H1 (cell line): Measurements from ENCODE around the gene NKAIN1. TPM values are rescaled to one million over a fixed set of nuclear protein-coding genes. Genes with fewer than 3 reads are reported as not detected.

Source experiments
- CTCF ChIA-PET: fragments of 300-600 bp; sonication (Branson Sonifier 250); formaldehyde crosslinking; loops from one replicate; lab custom pipeline; 2021; ENCODE audit not compliant: partially characterized antibody; lab: Charles Lee
- POLR2A ChIA-PET: fragments of 300-600 bp; sonication (Branson Sonifier 250); formaldehyde crosslinking; loops from one replicate; lab custom pipeline; 2021; ENCODE audit warnings: inconsistent platforms; ENCODE audit not compliant: partially characterized antibody; lab: Charles Lee
- DNase-seq, 2 experiments: peaks; one replicate each; pipeline versions ENCODE4 v3.0.0 to v3.0.0-alpha.2; 2010 to 2022; ENCODE audit warnings: low spot score in 2 of 2, low read depth in 1 of 2, mixed read lengths in 1 of 2
- FAIRE-seq: peaks from 2 replicates; lab custom pipeline; 2011; peaks lifted over from hg19 to GRCh38; lab: Jason Lieb, UNC
- H2AFZ ChIP-seq: 2 replicates; pipeline ENCODE4 v1.8.1; 2012; ENCODE audit warnings: low read length, inconsistent platforms
- H2AK5ac ChIP-seq: 2 replicates; pipeline ENCODE4 v1.6.1; 2013; ENCODE audit warnings: low read depth, low read length
- H2BK120ac ChIP-seq: replicated peaks from 2 replicates; pipeline ENCODE3; 2013; ENCODE audit warnings: low read depth, low read length, inconsistent platforms
- H2BK12ac ChIP-seq: 2 replicates; pipeline ENCODE4 v1.6.1; 2013; ENCODE audit warnings: low read depth, low read length
- H2BK15ac ChIP-seq: 2 replicates; pipeline ENCODE4 v1.6.1; 2013; ENCODE audit warnings: low read length
- H2BK20ac ChIP-seq: 2 replicates; pipeline ENCODE4 v1.6.1; 2013; ENCODE audit warnings: low read length
- H2BK5ac ChIP-seq: 2 replicates; pipeline ENCODE4 v1.6.1; 2013; ENCODE audit warnings: low read depth, low read length
- H3K14ac ChIP-seq: 2 replicates; pipeline ENCODE4 v1.6.1; 2013; ENCODE audit warnings: inconsistent platforms; ENCODE audit not compliant: insufficient read length
- H3K18ac ChIP-seq: 2 replicates; pipeline ENCODE4 v1.6.1; 2013; ENCODE audit warnings: low read length; ENCODE audit errors: extremely low read depth
- H3K23ac ChIP-seq: 2 replicates; pipeline ENCODE4 v1.6.1; 2013; ENCODE audit warnings: inconsistent platforms; ENCODE audit not compliant: insufficient read length
- H3K23me2 ChIP-seq: 2 replicates; pipeline ENCODE4 v1.6.1; 2013; ENCODE audit warnings: low read depth, low read length
- H3K27ac ChIP-seq: 2 replicates; pipeline ENCODE4 v1.6.1; 2011; ENCODE audit warnings: low read depth, low read length, inconsistent platforms
- H3K27me3 ChIP-seq, 4 experiments: replicated peaks in 1 of 4; 1 replicate in 1 of 4; 2 replicates in 3 of 4; pipeline versions ENCODE4 v1.6.1 to v1.8.1; 2011 to 2013; ENCODE audit warnings: low read length in 3 of 4, mild to moderate bottlenecking in 3 of 4, inconsistent platforms in 2 of 4, mixed read lengths in 2 of 4, moderate library complexity in 1 of 4; ENCODE audit not compliant: control insufficient read depth in 3 of 4, insufficient read depth in 3 of 4; ENCODE audit errors: extremely low read depth in 1 of 4
- H3K36me3 ChIP-seq, 4 experiments: 2 replicates each; pipeline versions ENCODE4 v1.6.1 to v1.8.1; 2011 to 2013; ENCODE audit warnings: mild to moderate bottlenecking in 4 of 4, low read length in 3 of 4, moderate library complexity in 2 of 4, control low read depth in 1 of 4, inconsistent platforms in 1 of 4; ENCODE audit not compliant: insufficient read depth in 4 of 4, control insufficient read depth in 2 of 4
- H3K4ac ChIP-seq: replicated peaks from 2 replicates; pipeline ENCODE3; 2013; ENCODE audit warnings: low read length, low read depth, mixed read lengths, inconsistent platforms; ENCODE audit not compliant: insufficient read length
- H3K4me1 ChIP-seq, 4 experiments: replicated peaks in 1 of 4; 1 replicate in 1 of 4; 2 replicates in 3 of 4; pipeline versions ENCODE4 v1.6.1 to v1.8.1; 2011 to 2013; ENCODE audit warnings: low read length in 3 of 4, inconsistent platforms in 2 of 4, mixed read lengths in 1 of 4; ENCODE audit not compliant: insufficient read depth in 4 of 4, control insufficient read depth in 3 of 4
- H3K4me2 ChIP-seq, 2 experiments: 2 replicates each; pipeline versions ENCODE4 v1.6.1 to v1.8.1; 2011 to 2013; ENCODE audit warnings: low read depth in 2 of 2, low read length in 2 of 2, control low read depth in 1 of 2, inconsistent platforms in 1 of 2, mild to moderate bottlenecking in 1 of 2; ENCODE audit not compliant: insufficient read depth in 1 of 2
- H3K4me3 ChIP-seq, 4 experiments: fragments of 200-600, 300-600 bp in 1 of 4; sonication (generic), shearing (Covaris generic), sonication (Bioruptor Twin) in 1 of 4; 2 replicates each; pipeline versions ENCODE4 v1.5.1 to v1.8.1; 2011 to 2016; ENCODE audit warnings: low read length in 4 of 4, low read depth in 3 of 4, control low read depth in 2 of 4, inconsistent platforms in 2 of 4, mild to moderate bottlenecking in 2 of 4, mixed read lengths in 1 of 4, moderate library complexity in 1 of 4; ENCODE audit not compliant: insufficient read depth in 2 of 4; ENCODE audit errors: extremely low read depth in 1 of 4
- H3K56ac ChIP-seq: replicated peaks from 2 replicates; pipeline ENCODE3; 2013; ENCODE audit warnings: low read depth, mild to moderate bottlenecking, mixed read lengths, low read length, inconsistent platforms; ENCODE audit not compliant: insufficient read length
- H3K79me1 ChIP-seq: 2 replicates; pipeline ENCODE4 v1.6.1; 2013; ENCODE audit warnings: low read depth, low read length, control low read depth
- H3K79me2 ChIP-seq, 2 experiments: 2 replicates each; pipeline versions ENCODE4 v1.6.1 to v1.8.1; 2012 to 2013; ENCODE audit warnings: low read length in 2 of 2, mild to moderate bottlenecking in 2 of 2, inconsistent platforms in 1 of 2; ENCODE audit not compliant: insufficient read depth in 2 of 2, control insufficient read depth in 1 of 2
- H3K9ac ChIP-seq, 4 experiments: replicated peaks in 1 of 4; 1 replicate in 1 of 4; 2 replicates in 3 of 4; pipeline versions ENCODE4 v1.6.1 to v1.8.1; 2011 to 2013; ENCODE audit warnings: low read depth in 3 of 4, low read length in 3 of 4, control low read depth in 2 of 4, mild to moderate bottlenecking in 2 of 4, moderate library complexity in 2 of 4, inconsistent platforms in 1 of 4; ENCODE audit errors: extremely low read depth in 1 of 4
- H3K9me3 ChIP-seq, 2 experiments: 2 replicates each; pipeline versions ENCODE4 v1.6.1 to v1.8.1; 2012 to 2013; ENCODE audit warnings: mild to moderate bottlenecking in 2 of 2, moderate library complexity in 2 of 2, control low read depth in 1 of 2, inconsistent platforms in 1 of 2, low read depth in 1 of 2, low read length in 1 of 2, mixed read lengths in 1 of 2; ENCODE audit not compliant: insufficient read depth in 2 of 2
- H4K20me1 ChIP-seq, 2 experiments: replicated peaks in 1 of 2; 2 replicates each; pipeline versions ENCODE3 to v1.8.1; 2011 to 2013; ENCODE audit warnings: inconsistent platforms in 2 of 2, low read length in 2 of 2, mild to moderate bottlenecking in 1 of 2; ENCODE audit not compliant: insufficient read depth in 2 of 2, control insufficient read depth in 1 of 2
- H4K5ac ChIP-seq: 2 replicates; pipeline ENCODE4 v1.6.1; 2013; ENCODE audit warnings: low read length, low read depth, mixed read lengths, inconsistent platforms; ENCODE audit not compliant: insufficient read length
- H4K8ac ChIP-seq: 2 replicates; pipeline ENCODE4 v1.8.0; 2013; ENCODE audit warnings: mild to moderate bottlenecking, moderate library complexity, low read length, inconsistent platforms; ENCODE audit not compliant: insufficient read depth; ENCODE audit errors: extremely low read depth
- H4K91ac ChIP-seq: replicated peaks from 2 replicates; pipeline ENCODE3; 2013; ENCODE audit warnings: low read length, mixed read lengths, inconsistent platforms; ENCODE audit not compliant: insufficient read length
- CHD2 ChIP-seq: IDR thresholded peaks from 2 replicates; pipeline ENCODE4 v1.6.1; 2012; ENCODE audit warnings: low read length, improper control_type of control experiment
- KDM4A ChIP-seq: IDR thresholded peaks from one replicate; pipeline ENCODE4 v1.7.1; 2012; ENCODE audit warnings: low read depth, mild to moderate bottlenecking, moderate library complexity, low read length, inconsistent platforms; ENCODE audit not compliant: severe bottlenecking
- POLR2A ChIP-seq, 2 experiments: IDR thresholded peaks; 1 replicate in 1 of 2; 2 replicates in 1 of 2; pipeline ENCODE4 v1.6.1; 2011; ENCODE audit warnings: low read depth in 2 of 2, low read length in 2 of 2, mild to moderate bottlenecking in 2 of 2; ENCODE audit errors: control extremely low read depth in 1 of 2
- SAP30 ChIP-seq: fragments of 300-600 bp; sonication (generic); IDR thresholded peaks from 2 replicates; pipeline ENCODE4 v1.7.1; 2012; ENCODE audit warnings: low read length, moderate library complexity, mild to moderate bottlenecking, inconsistent platforms; ENCODE audit not compliant: insufficient read depth, insufficient replicate concordance
- YY1 ChIP-seq: IDR thresholded peaks from 2 replicates; pipeline ENCODE4 v1.6.1; 2011; ENCODE audit warnings: low read depth, mild to moderate bottlenecking, low read length
- WGBS, 2 experiments: shearing (Covaris generic) in 1 of 2; methylation state at CpG; one replicate each; pipeline versions ENCODE4 v1.1.6 to v1.1.7; 2013 to 2015; ENCODE audit warnings: low lambda C conversion rate in 2 of 2, mixed read lengths in 2 of 2, inconsistent platforms in 1 of 2, low coverage in 1 of 2, missing lambda C conversion rate in 1 of 2; ENCODE audit not compliant: insufficient replicate concordance in 2 of 2, insufficient coverage in 1 of 2, insufficient read length in 1 of 2; ENCODE audit errors: extremely low coverage in 1 of 2, missing lambda C conversion rate in 1 of 2; 5-methylcytosine and 5-hydroxymethylcytosine counted together
- polyA plus RNA-seq, 7 experiments: library from polyadenylated mRNA; depleted of rRNA in 3 of 7; stranded (reverse) in 5 of 7; unstranded in 2 of 7; fragments of >200 nt in 5 of 7; fragments of 200-250 nt in 2 of 7; gene quantifications; 1 replicate in 5 of 7; 2 replicates in 1 of 7; 4 replicates in 1 of 7; pipeline versions ENCODE4 v1.2.1 to v1.2.3, GENCODE V29; 2011 to 2013; ENCODE audit warnings: missing spikeins in 2 of 7, mixed read lengths in 2 of 7
- total RNA-seq: library from RNA; stranded (reverse); fragmentation: NEBNext Ultra II Directional; extraction: Animal tissue kit (Norgen Biotek cat#: 25700); gene quantifications from 2 replicates; pipeline ENCODE4 v1.2.1, GENCODE V29; 2021

Gene NKAIN1
- total and polyA plus RNA-seq, 2 of the 8 experiments (the other 6 are each of a cell fraction or from before 2014, with no cell fraction given), result 59.3 to 66.9 TPM

DNA sequence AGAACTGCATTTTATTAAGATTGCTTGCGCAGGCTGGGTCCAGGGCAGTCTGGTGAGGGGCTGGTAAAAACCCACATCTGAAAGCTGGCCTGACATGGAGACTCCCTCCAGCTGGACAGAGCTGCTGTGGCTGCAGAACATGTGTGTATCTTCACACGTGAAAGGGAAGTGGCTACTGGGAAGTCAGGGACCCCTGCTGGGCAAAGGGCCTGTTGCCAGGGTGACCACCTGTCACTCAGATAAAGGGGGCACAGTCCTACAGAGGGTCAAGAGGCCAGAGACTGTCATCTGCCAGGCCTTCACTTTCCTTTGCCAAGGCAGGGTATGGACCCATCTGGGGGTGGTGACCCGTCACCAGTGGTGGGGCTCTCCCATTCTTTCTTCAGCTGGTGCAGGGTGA, 17.5 kb downstream of the NKAIN1 start:
- Histone ChIP-seq H3K4me1 (peaks cover 0 to 2% (median 0%) of the 10 kb centered on the region in 4 experiments; a peak in 3 of 7 replicates), H2BK15ac (no peak overlapping the region), H4K91ac (no peak overlapping the region), H2BK5ac (no peak overlapping the region; the same call in 1 of the 2 replicates), H2BK20ac (no peak overlapping the region), H2AFZ (no peak overlapping the region), H3K23ac (no peak overlapping the region), H2BK120ac (no peak overlapping the region), H3K9me3 (no peaks in the 10 kb centered on the region), H3K79me1 (peaks cover 8% of the 10 kb centered on the region; the same call in 1 of the 2 replicates), H3K18ac (no peak overlapping the region), H2BK12ac (no peak overlapping the region), H3K9ac (no peak overlapping the region), H3K23me2 (no peaks in the 10 kb centered on the region), H3K4ac (no peak overlapping the region), H3K56ac (no peak overlapping the region), H3K4me3 (no peak overlapping the region), H3K79me2 (0 out of 4 replicates have a peak, but pooled peaks cover 0 to 3% of the 10 kb centered on the region in 2 experiments), H3K36me3 (no peaks in the 10 kb centered on the region), H4K8ac (no peak overlapping the region), H4K20me1 (peaks cover 5 to 7% of the 10 kb centered on the region in 2 experiments), H2AK5ac (no peak overlapping the region), H3K4me2 (no peak overlapping the region), H4K5ac (no peak overlapping the region), H3K27ac (no peak overlapping the region), H3K14ac (no peak overlapping the region), H3K27me3 (no peaks in the 10 kb centered on the region)
- no peak for DNase-seq
- 86% methylated on average over 3 of the region's 3 CpGs; no CpG with 5 or more reads in 1 of the 2 experiments for WGBS, 2 experiments
- TF ChIP-seq SAP30 (no peak), CHD2 (no peak), KDM4A (no peak), YY1 (no peak), POLR2A (IDR thresholded peaks at IDR 0.05; ENCODE audit: control extremely low read depth in 1 of 2, low read depth in 2 of 2, low read length in 2 of 2) (no peak)
- FAIRE-seq, result no peak
- ChIA-PET CTCF (interaction anchor here (0.8 to 2.1 kb wide), 5 partner anchors 9 to 39 kb away, joined by 3 to 12 read pairs (median 4); no protein-coding TSS in a partner anchor), POLR2A (interaction anchor here (0.8 to 1.9 kb wide), 2 partner anchors 13 to 74 kb away, joined by 3 to 4 read pairs; partner anchors contain the start of genes SNRNP40 and ZCCHC17)
